Coronary artery (tissue), 2 donors: ENCODE data around the gene SRM.

Source experiments
- DNase-seq: peaks from one replicate; pipeline ENCODE4 v3.0.0-alpha.2; 2017; ENCODE audit warnings: low spot score
- H3K27ac ChIP-seq, 2 donors: fragments of 200-600 bp; sonication (generic); one replicate each; pipeline ENCODE4 v1.5.1; 2016 to 2019
- H3K4me3 ChIP-seq: fragments of 200-600 bp; sonication (generic); 2 replicates; pipeline ENCODE4 v1.5.1; 2016; ENCODE audit warnings: mild to moderate bottlenecking, moderate library complexity
- TF ChIP-seq, protein P1 (sequence below): fragments of 200-600 bp; sonication (generic); IDR thresholded peaks from one replicate; pipeline ENCODE4 v1.5.1; 2019; ENCODE audit warnings: antibody characterized with exemption

SRM gene

DNA sequence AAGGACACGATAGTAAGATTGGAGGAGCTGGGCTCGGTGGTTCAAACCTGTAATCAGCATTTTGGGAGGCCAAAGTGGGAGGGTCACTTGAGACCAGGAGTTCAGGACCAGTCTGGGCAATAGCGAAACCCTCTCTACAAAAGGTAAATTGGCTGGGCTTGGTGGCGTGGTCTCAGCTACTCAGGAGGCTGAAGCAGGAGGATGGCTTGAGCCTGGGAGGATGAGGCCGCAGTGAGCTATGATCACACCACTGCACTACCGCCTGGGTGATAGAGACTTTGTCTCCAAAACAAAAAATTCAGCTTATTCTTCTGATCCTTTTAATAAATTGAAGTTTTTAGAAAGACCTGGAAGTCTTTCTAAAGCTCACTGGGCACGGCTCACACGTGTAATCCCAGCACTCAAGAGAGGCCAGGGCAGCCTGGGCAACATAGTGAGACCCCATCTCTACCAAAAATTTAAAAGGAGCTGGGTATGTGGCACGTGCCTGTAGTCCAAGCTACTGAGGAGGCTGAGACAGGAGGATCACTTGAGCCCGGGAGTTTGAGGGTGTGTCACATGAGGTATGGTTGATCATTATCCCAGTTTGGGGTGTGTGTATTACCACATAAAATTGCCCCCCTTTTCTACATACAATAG is 28.1 kb downstream of the SRM start:
- DNase-seq = no peak
- TF ChIP-seq, protein P1, sequence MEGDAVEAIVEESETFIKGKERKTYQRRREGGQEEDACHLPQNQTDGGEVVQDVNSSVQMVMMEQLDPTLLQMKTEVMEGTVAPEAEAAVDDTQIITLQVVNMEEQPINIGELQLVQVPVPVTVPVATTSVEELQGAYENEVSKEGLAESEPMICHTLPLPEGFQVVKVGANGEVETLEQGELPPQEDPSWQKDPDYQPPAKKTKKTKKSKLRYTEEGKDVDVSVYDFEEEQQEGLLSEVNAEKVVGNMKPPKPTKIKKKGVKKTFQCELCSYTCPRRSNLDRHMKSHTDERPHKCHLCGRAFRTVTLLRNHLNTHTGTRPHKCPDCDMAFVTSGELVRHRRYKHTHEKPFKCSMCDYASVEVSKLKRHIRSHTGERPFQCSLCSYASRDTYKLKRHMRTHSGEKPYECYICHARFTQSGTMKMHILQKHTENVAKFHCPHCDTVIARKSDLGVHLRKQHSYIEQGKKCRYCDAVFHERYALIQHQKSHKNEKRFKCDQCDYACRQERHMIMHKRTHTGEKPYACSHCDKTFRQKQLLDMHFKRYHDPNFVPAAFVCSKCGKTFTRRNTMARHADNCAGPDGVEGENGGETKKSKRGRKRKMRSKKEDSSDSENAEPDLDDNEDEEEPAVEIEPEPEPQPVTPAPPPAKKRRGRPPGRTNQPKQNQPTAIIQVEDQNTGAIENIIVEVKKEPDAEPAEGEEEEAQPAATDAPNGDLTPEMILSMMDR = no peak
- H3K4me3 ChIP-seq = no peak overlapping the region
- H3K27ac ChIP-seq = no peak overlapping the region

DNA sequence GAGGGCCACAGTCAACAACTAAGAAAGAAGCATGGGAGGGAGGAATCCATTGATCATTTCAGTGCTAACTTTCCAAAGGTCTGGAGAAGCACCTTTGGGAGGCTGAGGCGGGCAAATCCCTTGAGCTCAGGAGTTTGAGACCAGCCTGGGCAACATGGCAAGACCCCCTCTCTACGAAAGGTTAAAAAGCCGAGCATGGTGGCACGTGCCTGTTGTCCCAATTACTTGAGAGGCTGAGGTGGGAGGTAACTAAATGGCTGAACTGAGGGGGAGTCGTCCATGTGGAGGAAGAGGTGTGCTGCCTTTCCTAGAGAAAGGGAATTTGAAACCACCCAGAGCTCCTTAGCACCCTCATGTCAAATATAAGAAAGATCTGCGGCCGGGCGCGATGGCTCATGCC is 29.0 kb downstream of the SRM start:
- H3K27ac ChIP-seq = no peak overlapping the region
- no peak overlapping the region for H3K4me3 ChIP-seq
- TF ChIP-seq, protein P1 = no peak
- DNase-seq = no peak

DNA sequence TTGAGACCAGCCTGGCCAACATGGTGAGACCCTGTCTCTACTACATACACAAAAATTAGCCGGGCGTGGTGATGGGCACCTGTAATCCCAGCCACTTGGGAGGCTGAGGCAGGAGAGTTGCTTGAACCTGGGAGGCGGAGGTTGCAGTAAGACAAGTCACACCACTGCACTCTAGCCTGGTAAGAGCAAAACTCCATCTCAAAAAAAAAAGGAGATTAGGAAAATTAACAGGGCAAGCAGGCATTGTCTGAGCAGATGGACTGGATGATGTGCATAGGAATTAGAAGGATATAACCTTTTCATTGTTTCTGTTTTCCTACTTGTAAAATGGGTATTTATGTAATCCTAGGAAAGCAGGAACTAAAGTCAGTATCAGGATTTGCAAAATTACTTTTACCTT is 31.8 kb downstream of the SRM start:
- TF ChIP-seq, protein P1 = no peak
- no peak for DNase-seq
- no peak overlapping the region for H3K27ac ChIP-seq
- no peak overlapping the region for H3K4me3 ChIP-seq

DNA sequence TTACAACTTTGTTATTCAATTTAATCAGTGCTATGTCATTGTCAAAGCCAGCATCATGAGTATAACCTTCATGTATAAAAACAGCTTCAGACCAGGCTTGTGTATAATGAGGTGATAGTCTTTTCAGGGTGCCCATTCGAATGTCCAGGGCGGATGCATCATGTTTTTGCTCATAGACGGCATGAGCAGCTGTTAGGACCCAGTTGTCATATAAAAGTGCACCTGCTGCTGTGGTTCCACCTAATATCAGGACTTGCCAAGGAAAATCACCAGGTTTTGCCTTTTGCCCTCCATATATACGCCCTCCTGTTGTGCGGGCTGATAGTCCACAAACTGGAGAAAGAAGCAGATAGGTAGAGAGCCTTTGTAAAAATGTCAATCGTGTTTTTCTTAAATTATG is 32.5 kb downstream of the SRM start:
- no peak for DNase-seq
- no peak overlapping the region for H3K4me3 ChIP-seq
- no peak overlapping the region for H3K27ac ChIP-seq
- TF ChIP-seq, protein P1 = no peak

DNA sequence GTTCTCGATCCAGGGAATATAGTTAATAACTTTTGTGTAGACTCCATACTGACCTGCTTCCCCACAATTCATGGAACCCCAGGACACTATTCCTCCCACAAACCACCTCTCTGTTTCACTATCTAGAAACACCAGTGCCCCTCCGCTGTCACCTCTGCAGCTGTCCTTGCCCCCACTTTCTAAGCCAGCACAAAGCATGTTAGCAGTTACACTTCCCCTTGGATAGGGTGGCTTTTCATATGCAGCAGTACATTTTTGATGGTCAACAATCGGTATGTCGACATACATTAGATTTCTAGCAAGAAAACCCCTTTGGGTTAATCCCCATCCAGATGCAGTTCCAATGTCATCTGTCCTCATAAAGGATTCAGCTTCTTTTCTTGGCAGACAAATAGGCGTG is 32.9 kb downstream of the SRM start:
- Histone ChIP-seq H3K27ac (no peak overlapping the region), H3K4me3 (no peak overlapping the region)
- TF ChIP-seq, protein P1 = no peak
- DNase-seq = no peak

DNA sequence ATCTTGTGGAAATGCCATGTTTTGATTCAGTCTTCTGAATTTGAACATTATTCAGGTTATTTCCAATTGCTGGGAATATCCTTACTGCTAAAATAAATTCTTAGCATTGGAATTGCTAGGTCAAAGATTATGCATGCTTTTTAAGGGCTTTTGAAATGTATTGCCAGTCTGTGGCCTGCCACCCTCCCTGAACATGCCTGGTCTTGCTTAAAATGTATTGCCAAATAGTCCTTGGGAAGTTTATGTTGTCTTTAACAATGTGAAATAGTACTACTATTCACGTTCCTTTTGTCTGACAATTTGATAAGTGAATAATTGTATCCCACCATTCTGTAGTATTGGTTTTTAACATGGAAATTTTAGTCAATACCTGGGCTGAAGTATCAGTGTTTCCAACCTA is 33.8 kb downstream of the SRM start:
- DNase-seq = no peak
- Histone ChIP-seq H3K27ac (no peak overlapping the region), H3K4me3 (no peak overlapping the region)
- TF ChIP-seq, protein P1 = no peak

DNA sequence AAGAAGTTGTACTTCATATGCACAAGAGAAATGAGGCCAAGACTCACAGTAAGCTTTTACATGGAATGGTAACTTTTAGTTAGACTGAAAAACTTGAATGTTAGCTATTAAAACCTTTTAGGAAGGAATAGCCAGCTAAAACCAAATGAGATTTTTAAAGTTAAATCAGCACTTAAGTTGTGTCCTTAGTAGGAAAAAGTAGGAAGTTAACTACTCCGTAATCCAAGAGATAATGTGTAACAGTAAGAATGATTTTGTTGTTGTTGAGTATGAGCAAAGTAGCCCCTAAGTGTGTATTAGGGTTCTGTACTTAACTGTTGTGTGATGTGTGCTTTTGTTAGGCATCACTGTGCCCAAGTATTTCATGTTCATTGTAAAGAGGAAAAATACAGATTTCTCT is 34.2 kb downstream of the SRM start:
- no peak overlapping the region for H3K27ac ChIP-seq
- TF ChIP-seq, protein P1 = no peak
- no peak for DNase-seq
- no peak overlapping the region for H3K4me3 ChIP-seq
